Activated CD8-positive, alpha-beta memory T cell treated with anti-CD3 and anti-CD28 coated beads, Interleukin-2, amount 10 ng/mL, durations not matched to agents 7 days and 5 days (primary cell): Measurements from ENCODE around the gene DUSP7. TPM values are rescaled to one million over a fixed set of nuclear protein-coding genes. Genes with fewer than 3 reads are reported as not detected.
A peak's percentile ranks its signal among the peaks of the same experiment; 100 is the strongest.

Experiments used
- ATAC-seq: fragments of 150-1000 bp; cut with Tn5 transposase; one replicate; pipeline ENCODE4 v1.10.0; 2021; ENCODE audit warnings: moderate library complexity
- CTCF ChIA-PET: fragments of 350-600 bp; sonication (Branson Sonifier 250); formaldehyde crosslinking; loops from one replicate; lab custom pipeline; 2021; ENCODE audit warnings: antibody characterized with exemption; lab: Charles Lee
- DNase-seq: peaks from one replicate; pipeline ENCODE4 v3.0.0-alpha.2; 2020
- H3K27ac Mint-ChIP-seq: one replicate; pipeline ENCODE4 v1.8.0; 2021; ENCODE audit warnings: mild to moderate bottlenecking, mixed read lengths
- H3K27me3 Mint-ChIP-seq: one replicate; pipeline ENCODE4 v1.8.0; 2021; ENCODE audit warnings: mixed read lengths
- H3K36me3 Mint-ChIP-seq: one replicate; pipeline ENCODE4 v1.8.0; 2021; ENCODE audit warnings: mild to moderate bottlenecking, mixed read lengths
- H3K4me1 Mint-ChIP-seq: one replicate; pipeline ENCODE4 v1.8.0; 2021; ENCODE audit warnings: mixed read lengths
- H3K4me3 Mint-ChIP-seq: one replicate; pipeline ENCODE4 v1.8.0; 2021; ENCODE audit warnings: mild to moderate bottlenecking, moderate library complexity, mixed read lengths
- H3K9me3 Mint-ChIP-seq: one replicate; pipeline ENCODE4 v1.8.0; 2022; ENCODE audit warnings: low read depth, mixed read lengths
- total RNA-seq, 2 experiments: library from RNA; stranded (reverse); gene quantifications; one replicate each; pipeline ENCODE4 v1.2.3, GENCODE V29; 2021

Gene DUSP7
- total RNA-seq, 2 experiments from 2014 or later, result 24.2 to 29.3 TPM

DNA sequence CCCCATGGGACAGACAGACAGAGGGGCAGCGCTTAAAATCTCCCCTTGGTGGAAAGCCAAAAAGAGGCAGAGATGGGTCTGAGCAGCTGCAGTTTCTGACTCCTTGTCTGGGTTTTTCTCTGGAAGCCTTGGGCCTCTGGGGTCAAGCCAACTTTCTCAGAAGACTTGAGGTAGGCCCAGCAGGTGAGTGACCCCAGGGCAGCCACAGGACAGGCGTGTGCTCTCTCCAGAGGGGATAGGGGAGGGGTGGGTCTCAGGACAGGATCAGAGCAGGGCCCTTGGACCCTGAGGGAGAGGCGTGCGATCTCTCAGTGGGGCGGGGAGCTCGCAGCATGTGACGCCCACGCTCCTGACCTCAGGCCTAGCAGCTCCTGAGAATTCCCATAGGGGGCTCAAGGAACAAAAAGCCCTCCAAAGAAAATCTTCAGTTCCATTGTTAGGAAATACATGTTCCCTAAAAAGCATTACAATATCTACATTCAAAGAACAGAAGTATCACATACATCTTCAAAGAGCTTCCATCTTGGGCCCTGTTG, 34.6 kb upstream of the DUSP7 start:
- no peaks in the 10 kb centered on the region for H3K27me3 Mint-ChIP-seq
- no peak overlapping the region for H3K27ac Mint-ChIP-seq
- DNase-seq (no peak), ATAC-seq (no peak)
- peaks cover 1% of the 10 kb centered on the region for H3K36me3 Mint-ChIP-seq
- no peaks in the 10 kb centered on the region for H3K9me3 Mint-ChIP-seq
- no peak overlapping the region for H3K4me3 Mint-ChIP-seq
- CTCF ChIA-PET, result no interaction called here
- peaks cover 28% of the 10 kb centered on the region for H3K4me1 Mint-ChIP-seq

DNA sequence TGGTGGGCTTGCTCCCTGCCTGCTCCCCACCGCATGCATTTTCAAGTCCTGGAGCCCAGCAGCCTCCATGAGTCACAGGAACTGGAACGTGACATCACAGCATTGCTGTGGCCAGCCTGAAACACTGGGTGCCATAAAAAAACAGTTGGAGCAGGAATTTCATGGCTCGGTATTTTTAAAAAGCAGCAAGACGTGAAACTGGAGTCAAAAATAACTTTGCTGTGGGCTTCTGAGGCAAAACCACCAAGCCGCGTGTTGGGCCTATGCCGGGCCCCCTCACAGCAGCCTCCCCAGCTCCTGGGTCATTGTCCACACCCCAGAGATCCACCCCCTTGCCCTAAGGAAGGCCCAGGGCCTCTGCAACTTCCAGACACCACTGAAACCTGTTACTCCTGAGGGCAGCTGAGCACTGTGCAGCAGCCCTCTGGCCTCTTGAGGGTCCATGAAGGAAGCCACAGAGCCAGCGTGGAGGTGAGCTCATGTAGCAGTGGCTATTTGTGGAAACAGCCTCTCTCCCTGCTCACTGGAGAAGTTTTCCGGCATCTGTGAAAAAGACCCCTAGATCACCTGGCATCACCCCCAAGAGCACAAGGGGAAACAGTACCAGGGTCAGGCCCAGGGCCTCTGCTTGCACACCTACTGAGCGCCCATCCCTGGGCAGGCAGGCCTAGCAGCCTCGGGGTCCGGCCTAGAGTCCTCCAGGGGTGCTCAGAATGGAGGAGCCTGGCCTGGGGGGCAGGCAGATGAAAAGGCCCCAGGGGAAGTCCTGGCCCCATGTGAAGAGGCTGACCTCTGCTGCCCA, 34.0 kb upstream of the DUSP7 start:
- Mint-ChIP-seq H3K27ac (no peak overlapping the region), H3K36me3 (peaks cover 1% of the 10 kb centered on the region), H3K27me3 (no peaks in the 10 kb centered on the region), H3K4me1 (peaks cover 35% of the 10 kb centered on the region), H3K9me3 (no peaks in the 10 kb centered on the region), H3K4me3 (no peak overlapping the region)
- CTCF ChIA-PET, result no interaction called here
- DNase-seq (no peak), ATAC-seq (no peak)

DNA sequence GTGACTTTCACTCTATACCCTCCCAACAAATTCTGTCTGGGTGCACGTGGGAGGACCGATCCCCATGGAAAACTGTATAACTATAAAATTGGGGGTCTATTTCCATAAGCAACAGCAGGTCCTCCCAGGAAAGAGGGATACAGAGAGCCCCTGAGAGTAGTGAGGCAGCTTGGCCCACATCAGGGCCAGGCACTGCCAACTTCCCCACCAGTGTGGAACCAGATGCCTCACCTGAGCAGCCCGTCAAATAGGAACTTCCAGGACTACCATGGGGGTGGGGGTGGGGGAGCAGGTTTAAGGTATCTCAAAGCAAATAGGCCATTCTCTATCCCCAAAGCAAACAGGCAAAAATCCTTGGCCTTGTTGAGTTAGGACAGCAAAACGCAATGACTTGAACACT, 33.3 kb upstream of the DUSP7 start:
- H3K9me3 Mint-ChIP-seq, result no peaks in the 10 kb centered on the region
- ATAC-seq, result no peak
- H3K36me3 Mint-ChIP-seq, result peaks cover 1% of the 10 kb centered on the region
- H3K27ac Mint-ChIP-seq, result no peak overlapping the region
- CTCF ChIA-PET, result no interaction called here
- H3K4me1 Mint-ChIP-seq, result peaks cover 37% of the 10 kb centered on the region
- DNase-seq, result no peak
- no peaks in the 10 kb centered on the region for H3K27me3 Mint-ChIP-seq
- H3K4me3 Mint-ChIP-seq, result no peak overlapping the region

GRCh38 chr3:52088445-52089367, 32.3 kb upstream of the DUSP7 start:
- no peaks in the 10 kb centered on the region for H3K36me3 Mint-ChIP-seq
- H3K4me1 Mint-ChIP-seq, result peaks cover 37% of the 10 kb centered on the region
- no peaks in the 10 kb centered on the region for H3K27me3 Mint-ChIP-seq
- no peak overlapping the region for H3K27ac Mint-ChIP-seq
- ATAC-seq (no peak), DNase-seq (no peak)
- no peaks in the 10 kb centered on the region for H3K9me3 Mint-ChIP-seq
- CTCF ChIA-PET, result no interaction called here
- no peak overlapping the region for H3K4me3 Mint-ChIP-seq

DNA sequence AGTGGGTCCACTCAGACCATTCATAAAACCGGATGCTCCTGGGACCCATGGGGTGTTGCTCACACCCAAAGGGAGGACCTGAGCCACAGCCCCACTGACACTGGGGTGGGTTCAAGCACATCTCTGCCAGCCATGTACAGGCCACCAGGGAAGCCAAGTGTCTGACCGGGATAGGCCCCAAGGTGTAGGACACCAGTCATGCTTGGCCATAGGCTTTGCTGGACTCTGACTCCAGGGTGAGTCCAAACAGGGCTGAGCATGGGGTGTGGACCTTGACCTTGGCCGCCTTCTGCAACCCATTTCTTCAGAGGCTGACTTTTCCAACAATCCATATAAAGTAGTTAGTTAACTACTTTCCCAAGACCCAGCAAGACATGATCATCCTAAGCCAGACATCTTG, 31.4 kb upstream of the DUSP7 start:
- Mint-ChIP-seq H3K27ac (peak overlapping the region; percentile 69), H3K36me3 (no peaks in the 10 kb centered on the region), H3K27me3 (no peaks in the 10 kb centered on the region), H3K4me3 (no peak overlapping the region), H3K9me3 (no peaks in the 10 kb centered on the region), H3K4me1 (peaks cover 37% of the 10 kb centered on the region)
- no peak for ATAC-seq
- no peak for DNase-seq
- CTCF ChIA-PET, result interaction anchor here (0.7 to 1.9 kb wide), 4 partner anchors 28 to 86 kb away, joined by 3 to 10 read pairs (median 4); no protein-coding TSS in a partner anchor

DNA sequence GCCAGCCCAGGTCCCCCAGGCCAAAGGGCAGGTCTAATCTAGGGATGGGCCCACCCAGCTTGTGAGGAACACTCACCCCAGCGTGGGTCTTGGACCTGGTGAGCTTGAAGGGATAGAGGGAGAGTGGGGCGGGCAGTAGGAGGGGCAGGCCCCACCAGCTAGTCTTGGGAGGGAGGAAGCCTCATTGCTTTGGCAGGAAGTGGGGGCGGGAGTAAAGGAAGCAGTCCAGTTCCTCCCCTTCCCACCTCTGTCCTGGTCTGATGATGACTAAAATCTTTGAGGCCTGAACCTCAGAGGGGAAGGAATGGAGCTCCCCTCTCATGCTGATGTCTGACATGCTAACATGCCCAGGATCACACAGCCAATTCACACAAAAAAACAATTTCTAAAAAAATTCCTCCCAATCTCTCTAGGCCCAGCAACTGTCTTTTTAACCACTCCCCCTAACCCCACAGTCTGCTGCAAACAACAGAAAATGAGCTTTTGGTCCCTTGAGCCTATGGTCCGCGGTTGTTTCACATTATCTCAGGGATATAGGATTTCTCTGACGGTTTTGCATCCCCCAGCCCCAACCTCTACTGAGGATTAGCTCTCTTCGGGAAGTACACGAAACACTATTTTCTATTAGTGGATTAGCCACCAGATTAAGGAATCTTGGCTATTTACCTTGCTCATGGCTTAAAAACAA, 30.7 kb upstream of the DUSP7 start:
- CTCF ChIA-PET, result interaction anchor here (0.7 to 1.9 kb wide), 5 partner anchors 27 to 86 kb away, joined by 3 to 10 read pairs (median 4); partner anchors contain the start of gene DUSP7

GRCh38 chr3:52086461-52086860, 30.1 kb upstream of the DUSP7 start:
- Mint-ChIP-seq H3K9me3 (no peaks in the 10 kb centered on the region), H3K27ac (peak overlapping the region; percentile 69), H3K4me1 (peaks cover 37% of the 10 kb centered on the region), H3K4me3 (no peak overlapping the region), H3K27me3 (no peaks in the 10 kb centered on the region), H3K36me3 (no peaks in the 10 kb centered on the region)
- ATAC-seq, result peak; percentile 26
- no peak for DNase-seq
- CTCF ChIA-PET, result interaction anchor here (1.1 to 1.9 kb wide), 4 partner anchors 26 to 36 kb away, joined by 3 to 10 read pairs (median 4); partner anchors contain the start of gene DUSP7

More for the DNA sequence above, 30.7 kb upstream of the DUSP7 start:
- no peaks in the 10 kb centered on the region for H3K27me3 Mint-ChIP-seq
- H3K4me3 Mint-ChIP-seq, result no peak overlapping the region
- no peaks in the 10 kb centered on the region for H3K36me3 Mint-ChIP-seq
- DNase-seq (peak; percentile 46), ATAC-seq (peak; percentile 34)
- H3K27ac Mint-ChIP-seq, result peak overlapping the region; percentile 69
- H3K4me1 Mint-ChIP-seq, result peaks cover 37% of the 10 kb centered on the region
- no peaks in the 10 kb centered on the region for H3K9me3 Mint-ChIP-seq

- ATAC-seq (peak; percentile 50), DNase-seq (peak; percentile 71)
- H3K4me1 Mint-ChIP-seq, result peaks cover 37% of the 10 kb centered on the region
- H3K27me3 Mint-ChIP-seq, result no peaks in the 10 kb centered on the region
- no peaks in the 10 kb centered on the region for H3K9me3 Mint-ChIP-seq
- CTCF ChIA-PET, result interaction anchor here (0.8 to 1.3 kb wide), 3 partner anchors 30 to 135 kb away, joined by 3 to 4 read pairs (median 3); partner anchors contain the start of gene DUSP7
- H3K36me3 Mint-ChIP-seq, result no peaks in the 10 kb centered on the region
- H3K27ac Mint-ChIP-seq, result peak overlapping the region; percentile 69
- H3K4me3 Mint-ChIP-seq, result no peak overlapping the region
Observed at GRCh38 chr3:52085681-52086282, 29.4 kb upstream of the DUSP7 start.

GRCh38 chr3:52084954-52085680, 28.7 kb upstream of the DUSP7 start:
- no peak for ATAC-seq
- Mint-ChIP-seq H3K27ac (no peak overlapping the region), H3K4me3 (no peak overlapping the region), H3K9me3 (no peaks in the 10 kb centered on the region), H3K27me3 (no peaks in the 10 kb centered on the region), H3K36me3 (no peaks in the 10 kb centered on the region), H3K4me1 (peaks cover 37% of the 10 kb centered on the region)
- no peak for DNase-seq
- CTCF ChIA-PET, result interaction anchor here (0.8 to 1.3 kb wide), 2 partner anchors 32 to 135 kb away, joined by 3 to 4 read pairs; no protein-coding TSS in a partner anchor

GRCh38 chr3:52084216-52084945, 28.0 kb upstream of the DUSP7 start:
- no peaks in the 10 kb centered on the region for H3K27me3 Mint-ChIP-seq
- no peak for ATAC-seq
- CTCF ChIA-PET, result no interaction called here

DNA sequence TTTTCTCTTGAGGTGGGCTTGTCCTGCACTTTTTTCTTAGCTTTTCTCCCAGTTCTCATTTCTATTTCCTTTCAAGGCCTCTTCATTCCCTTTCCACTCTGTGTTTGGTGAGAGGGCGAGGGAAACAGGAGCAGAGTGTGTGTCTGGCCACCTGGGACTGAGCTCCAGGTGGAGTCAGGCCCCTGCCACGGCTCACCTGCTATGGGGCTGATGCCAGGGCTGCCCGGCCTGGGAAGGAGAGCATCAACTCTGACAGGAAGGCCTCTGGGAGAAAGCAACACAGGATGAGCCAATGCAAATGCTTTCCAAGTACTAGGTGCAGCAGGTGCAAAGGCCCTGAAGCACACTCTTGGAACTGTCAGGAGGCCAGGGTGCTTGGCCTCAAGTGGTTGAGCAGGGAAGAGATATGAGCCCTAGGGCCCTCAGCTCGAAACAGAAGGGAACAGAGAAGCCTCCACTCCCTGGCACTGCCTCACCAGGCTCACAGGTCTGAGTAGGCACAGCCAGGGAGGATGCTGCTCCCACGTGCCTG, 27.3 kb upstream of the DUSP7 start:
- Mint-ChIP-seq H3K4me1 (peaks cover 34% of the 10 kb centered on the region), H3K27ac (no peak overlapping the region), H3K9me3 (no peaks in the 10 kb centered on the region), H3K27me3 (no peaks in the 10 kb centered on the region), H3K4me3 (no peak overlapping the region), H3K36me3 (no peaks in the 10 kb centered on the region)
- CTCF ChIA-PET, result no interaction called here
- DNase-seq (no peak), ATAC-seq (no peak)

More at GRCh38 chr3:52084216-52084945, 28.0 kb upstream of the DUSP7 start:
- Mint-ChIP-seq H3K4me3 (no peak overlapping the region), H3K36me3 (no peaks in the 10 kb centered on the region), H3K4me1 (peaks cover 37% of the 10 kb centered on the region), H3K9me3 (no peaks in the 10 kb centered on the region), H3K27ac (no peak overlapping the region)
- no peak for DNase-seq
